ENCODE measurements around the gene SOX1.

SOX1 gene

GRCh38 chr13:112029143-112029542, 37.8 kb upstream of the SOX1 start:
- H3K27me3 ChIP-seq (ENCODE audit: insufficient read depth, low read length): no peaks in the 10 kb centered on the region
- no peak for DNase-seq
- no peaks in the 10 kb centered on the region for H3K79me2 ChIP-seq (ENCODE audit: control insufficient read depth, insufficient read depth, low read length, poor library complexity)
- H4K91ac ChIP-seq (ENCODE audit: low read depth, low read length): no peak overlapping the region
- H3K36me3 ChIP-seq (ENCODE audit: control insufficient read depth in 1 of 2, insufficient read depth in 2 of 2, low read length in 2 of 2): no peaks in the 10 kb centered on the region
- no peak overlapping the region for H3K14ac ChIP-seq (ENCODE audit: low read length)
- no peaks in the 10 kb centered on the region for H3K79me1 ChIP-seq (ENCODE audit: low read length)
- no peak overlapping the region for H2BK120ac ChIP-seq (ENCODE audit: insufficient read depth, low read length, poor library complexity)
- H3K23ac ChIP-seq (ENCODE audit: low read length): no peak overlapping the region
- H3K4me3 ChIP-seq (ENCODE audit: low read depth, low read length): no peak overlapping the region
- H4K8ac ChIP-seq (ENCODE audit: low read depth, low read length): no peak overlapping the region
- H3K9me3 ChIP-seq (ENCODE audit: insufficient read depth, low read depth, low read length): peaks cover 26% of the 10 kb centered on the region
- H2BK12ac ChIP-seq (ENCODE audit: low read length): no peak overlapping the region
- H3K4ac ChIP-seq (ENCODE audit: low read depth, low read length): no peak overlapping the region
- no peak overlapping the region for H3K27ac ChIP-seq (ENCODE audit: low read depth, low read length)
- H4K12ac ChIP-seq (ENCODE audit: low read depth, low read length): no peak overlapping the region
- H2BK5ac ChIP-seq (ENCODE audit: low read depth, low read length, poor library complexity): no peak overlapping the region
- no peak overlapping the region for H2AK5ac ChIP-seq (ENCODE audit: low read length)
- H3K9ac ChIP-seq (ENCODE audit: low read length): no peak overlapping the region
- no peak overlapping the region for H3K4me2 ChIP-seq (ENCODE audit: low read length)
- H3K4me1 ChIP-seq (ENCODE audit: control insufficient read depth in 1 of 2, insufficient read depth in 2 of 2, low read length in 2 of 2): no peaks in the 10 kb centered on the region
- no peak overlapping the region for H2AFZ ChIP-seq (ENCODE audit: insufficient read depth, low read length, poor library complexity)
- no CpG with 5 or more reads among the region's 11 CpGs for WGBS (ENCODE audit: extremely low coverage, insufficient coverage, insufficient read length)
- H3K18ac ChIP-seq (ENCODE audit: low read length): no peak overlapping the region

- H3K18ac ChIP-seq (ENCODE audit: low read length): no peak overlapping the region
- H3K9ac ChIP-seq (ENCODE audit: low read length): no peak overlapping the region
- no peak overlapping the region for H4K8ac ChIP-seq (ENCODE audit: low read depth, low read length)
- peaks cover 16% of the 10 kb centered on the region for H3K9me3 ChIP-seq (ENCODE audit: insufficient read depth, low read depth, low read length)
- H3K4me3 ChIP-seq (ENCODE audit: low read depth, low read length): no peak overlapping the region
- H4K91ac ChIP-seq (ENCODE audit: low read depth, low read length): no peak overlapping the region
- H3K23ac ChIP-seq (ENCODE audit: low read length): no peak overlapping the region
- H3K4me2 ChIP-seq (ENCODE audit: low read length): no peak overlapping the region
- no peak overlapping the region for H2BK5ac ChIP-seq (ENCODE audit: low read depth, low read length, poor library complexity)
- no peak overlapping the region for H3K27ac ChIP-seq (ENCODE audit: low read depth, low read length)
- no peaks in the 10 kb centered on the region for H3K79me1 ChIP-seq (ENCODE audit: low read length)
- no peak overlapping the region for H3K14ac ChIP-seq (ENCODE audit: low read length)
- H2BK12ac ChIP-seq (ENCODE audit: low read length): no peak overlapping the region
- H3K36me3 ChIP-seq (ENCODE audit: control insufficient read depth in 1 of 2, insufficient read depth in 2 of 2, low read length in 2 of 2): no peaks in the 10 kb centered on the region
- no peak overlapping the region for H2BK120ac ChIP-seq (ENCODE audit: insufficient read depth, low read length, poor library complexity)
- no CpG with 5 or more reads among the region's 18 CpGs for WGBS (ENCODE audit: extremely low coverage, insufficient coverage, insufficient read length)
- H3K79me2 ChIP-seq (ENCODE audit: control insufficient read depth, insufficient read depth, low read length, poor library complexity): no peaks in the 10 kb centered on the region
- peak; percentile 83 to 84 for DNase-seq
- no peaks in the 10 kb centered on the region for H3K27me3 ChIP-seq (ENCODE audit: insufficient read depth, low read length)
- H3K4ac ChIP-seq (ENCODE audit: low read depth, low read length): no peak overlapping the region
- H2AFZ ChIP-seq (ENCODE audit: insufficient read depth, low read length, poor library complexity): no peak overlapping the region
- no peaks in the 10 kb centered on the region for H3K4me1 ChIP-seq (ENCODE audit: control insufficient read depth in 1 of 2, insufficient read depth in 2 of 2, low read length in 2 of 2)
- no peak overlapping the region for H4K12ac ChIP-seq (ENCODE audit: low read depth, low read length)
- H2AK5ac ChIP-seq (ENCODE audit: low read length): no peak overlapping the region
Measured at GRCh38 chr13:112032186-112032993, 34.6 kb upstream of the SOX1 start.

- no peaks in the 10 kb centered on the region for H3K27me3 ChIP-seq (ENCODE audit: insufficient read depth, low read length)
- no peak overlapping the region for H3K14ac ChIP-seq (ENCODE audit: low read length)
- H3K4ac ChIP-seq (ENCODE audit: low read depth, low read length): no peak overlapping the region
- DNase-seq: no peak
- H2BK120ac ChIP-seq (ENCODE audit: insufficient read depth, low read length, poor library complexity): no peak overlapping the region
- no peak overlapping the region for H2AK5ac ChIP-seq (ENCODE audit: low read length)
- no peak overlapping the region for H3K9ac ChIP-seq (ENCODE audit: low read length)
- H3K79me1 ChIP-seq (ENCODE audit: low read length): no peaks in the 10 kb centered on the region
- H3K4me2 ChIP-seq (ENCODE audit: low read length): no peak overlapping the region
- H4K8ac ChIP-seq (ENCODE audit: low read depth, low read length): no peak overlapping the region
- no peaks in the 10 kb centered on the region for H3K79me2 ChIP-seq (ENCODE audit: control insufficient read depth, insufficient read depth, low read length, poor library complexity)
- H4K12ac ChIP-seq (ENCODE audit: low read depth, low read length): no peak overlapping the region
- H3K18ac ChIP-seq (ENCODE audit: low read length): no peak overlapping the region
- no peak overlapping the region for H2BK5ac ChIP-seq (ENCODE audit: low read depth, low read length, poor library complexity)
- no peaks in the 10 kb centered on the region for H3K36me3 ChIP-seq (ENCODE audit: control insufficient read depth in 1 of 2, insufficient read depth in 2 of 2, low read length in 2 of 2)
- no peaks in the 10 kb centered on the region for H3K4me1 ChIP-seq (ENCODE audit: control insufficient read depth in 1 of 2, insufficient read depth in 2 of 2, low read length in 2 of 2)
- H4K91ac ChIP-seq (ENCODE audit: low read depth, low read length): no peak overlapping the region
- no CpG with 5 or more reads among the region's 12 CpGs for WGBS (ENCODE audit: extremely low coverage, insufficient coverage, insufficient read length)
- no peak overlapping the region for H2BK12ac ChIP-seq (ENCODE audit: low read length)
- H3K9me3 ChIP-seq (ENCODE audit: insufficient read depth, low read depth, low read length): peaks cover 2% of the 10 kb centered on the region
- H3K27ac ChIP-seq (ENCODE audit: low read depth, low read length): no peak overlapping the region
- no peak overlapping the region for H3K23ac ChIP-seq (ENCODE audit: low read length)
- H2AFZ ChIP-seq (ENCODE audit: insufficient read depth, low read length, poor library complexity): no peak overlapping the region
- H3K4me3 ChIP-seq (ENCODE audit: low read depth, low read length): no peak overlapping the region
Measured at GRCh38 chr13:112034231-112034630, 32.7 kb upstream of the SOX1 start.

- Histone ChIP-seq H3K4me3 (ENCODE audit: low read depth, low read length) (no peak overlapping the region), H3K9ac (ENCODE audit: low read length) (no peak overlapping the region), H2BK12ac (ENCODE audit: low read length) (no peak overlapping the region), H3K14ac (ENCODE audit: low read length) (no peak overlapping the region), H2AFZ (ENCODE audit: insufficient read depth, low read length, poor library complexity) (no peak overlapping the region), H2BK5ac (ENCODE audit: low read depth, low read length, poor library complexity) (no peak overlapping the region), H3K9me3 (ENCODE audit: insufficient read depth, low read depth, low read length) (peaks cover 2% of the 10 kb centered on the region), H3K36me3 (ENCODE audit: control insufficient read depth in 1 of 2, insufficient read depth in 2 of 2, low read length in 2 of 2) (no peaks in the 10 kb centered on the region), H3K23ac (ENCODE audit: low read length) (no peak overlapping the region), H3K79me1 (ENCODE audit: low read length) (no peaks in the 10 kb centered on the region), H3K27me3 (ENCODE audit: insufficient read depth, low read length) (no peaks in the 10 kb centered on the region), H3K4ac (ENCODE audit: low read depth, low read length) (no peak overlapping the region), H2AK5ac (ENCODE audit: low read length) (no peak overlapping the region), H3K4me1 (ENCODE audit: control insufficient read depth in 1 of 2, insufficient read depth in 2 of 2, low read length in 2 of 2) (no peaks in the 10 kb centered on the region), H2BK120ac (ENCODE audit: insufficient read depth, low read length, poor library complexity) (no peak overlapping the region), H4K8ac (ENCODE audit: low read depth, low read length) (no peak overlapping the region), H4K12ac (ENCODE audit: low read depth, low read length) (no peak overlapping the region), H3K4me2 (ENCODE audit: low read length) (no peak overlapping the region), H3K18ac (ENCODE audit: low read length) (no peak overlapping the region), H4K91ac (ENCODE audit: low read depth, low read length) (no peak overlapping the region), H3K27ac (ENCODE audit: low read depth, low read length) (no peak overlapping the region), H3K79me2 (ENCODE audit: control insufficient read depth, insufficient read depth, low read length, poor library complexity) (no peaks in the 10 kb centered on the region)
- WGBS (ENCODE audit: extremely low coverage, insufficient coverage, insufficient read length): no CpG with 5 or more reads among the region's 6 CpGs
- DNase-seq: peak; percentile 54 to 55
Measured at GRCh38 chr13:112034846-112035245, 32.1 kb upstream of the SOX1 start.

Data from trophoblast cell (in vitro differentiated cells and primary cell).